GM20431 (cell line): ENCODE measurements around the gene CAMTA2.
"Not testable (repeated sequence)": the region's sequence is repeated elsewhere in the genome, so short reads cannot be mapped to it uniquely, and the experiment has no call there.

Source experiments
- in situ Hi-C: fragments of 300-500 bp; cut with MseI, MboI; formaldehyde crosslinking; loops from one replicate; pipeline ENCODE4 v1.15.0; 2020; ENCODE audit warnings: low sequenced_read_pairs; ENCODE audit not compliant: unreplicated experiment

Gene CAMTA2, protein sequence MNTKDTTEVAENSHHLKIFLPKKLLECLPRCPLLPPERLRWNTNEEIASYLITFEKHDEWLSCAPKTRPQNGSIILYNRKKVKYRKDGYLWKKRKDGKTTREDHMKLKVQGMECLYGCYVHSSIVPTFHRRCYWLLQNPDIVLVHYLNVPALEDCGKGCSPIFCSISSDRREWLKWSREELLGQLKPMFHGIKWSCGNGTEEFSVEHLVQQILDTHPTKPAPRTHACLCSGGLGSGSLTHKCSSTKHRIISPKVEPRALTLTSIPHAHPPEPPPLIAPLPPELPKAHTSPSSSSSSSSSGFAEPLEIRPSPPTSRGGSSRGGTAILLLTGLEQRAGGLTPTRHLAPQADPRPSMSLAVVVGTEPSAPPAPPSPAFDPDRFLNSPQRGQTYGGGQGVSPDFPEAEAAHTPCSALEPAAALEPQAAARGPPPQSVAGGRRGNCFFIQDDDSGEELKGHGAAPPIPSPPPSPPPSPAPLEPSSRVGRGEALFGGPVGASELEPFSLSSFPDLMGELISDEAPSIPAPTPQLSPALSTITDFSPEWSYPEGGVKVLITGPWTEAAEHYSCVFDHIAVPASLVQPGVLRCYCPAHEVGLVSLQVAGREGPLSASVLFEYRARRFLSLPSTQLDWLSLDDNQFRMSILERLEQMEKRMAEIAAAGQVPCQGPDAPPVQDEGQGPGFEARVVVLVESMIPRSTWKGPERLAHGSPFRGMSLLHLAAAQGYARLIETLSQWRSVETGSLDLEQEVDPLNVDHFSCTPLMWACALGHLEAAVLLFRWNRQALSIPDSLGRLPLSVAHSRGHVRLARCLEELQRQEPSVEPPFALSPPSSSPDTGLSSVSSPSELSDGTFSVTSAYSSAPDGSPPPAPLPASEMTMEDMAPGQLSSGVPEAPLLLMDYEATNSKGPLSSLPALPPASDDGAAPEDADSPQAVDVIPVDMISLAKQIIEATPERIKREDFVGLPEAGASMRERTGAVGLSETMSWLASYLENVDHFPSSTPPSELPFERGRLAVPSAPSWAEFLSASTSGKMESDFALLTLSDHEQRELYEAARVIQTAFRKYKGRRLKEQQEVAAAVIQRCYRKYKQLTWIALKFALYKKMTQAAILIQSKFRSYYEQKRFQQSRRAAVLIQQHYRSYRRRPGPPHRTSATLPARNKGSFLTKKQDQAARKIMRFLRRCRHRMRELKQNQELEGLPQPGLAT

DNA sequence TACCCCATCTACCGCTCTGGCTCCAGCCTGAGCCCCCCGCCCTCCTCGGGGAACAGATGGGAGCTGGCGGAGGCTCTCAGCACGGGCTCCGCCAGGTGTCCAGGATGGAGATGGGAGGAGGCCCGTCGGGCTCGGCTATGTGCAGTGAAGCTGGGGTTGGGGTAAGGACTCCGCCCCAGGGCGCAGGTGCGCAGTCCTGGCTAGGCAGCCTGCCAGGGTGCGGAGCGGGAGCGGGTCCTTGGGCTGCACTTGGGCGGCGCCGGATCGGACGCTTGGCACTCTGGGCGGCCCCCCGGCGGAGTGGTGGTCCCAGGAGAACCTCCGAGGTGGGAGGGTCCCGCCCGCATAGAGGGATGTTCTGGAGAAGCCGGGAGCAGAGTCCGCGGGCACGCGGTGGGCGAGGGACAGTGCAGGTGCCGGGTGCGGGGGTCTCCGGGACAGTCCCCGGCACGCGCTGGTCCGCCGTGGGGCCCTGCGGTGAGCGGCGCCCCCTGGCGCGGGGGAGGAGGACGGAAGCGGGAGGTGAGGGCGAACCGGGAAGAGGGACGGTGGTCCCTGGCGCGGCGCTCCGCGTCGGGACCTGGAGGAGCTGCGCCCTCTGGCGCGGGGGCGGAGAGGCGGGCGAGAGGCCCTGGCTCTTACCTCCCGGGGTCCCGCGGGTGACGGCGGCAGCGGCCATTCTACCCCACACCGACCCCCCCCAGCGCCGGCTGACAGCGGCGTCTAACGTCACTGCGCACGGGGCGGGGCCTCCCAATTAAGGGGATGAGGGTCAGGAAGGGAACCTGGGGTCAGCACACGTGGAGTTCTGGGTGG is at the start of gene CAMTA2:
CAMTA2 (minus strand) TSS at position 725 of the 816 bp plus-strand sequence. CDS start 1,453 bp downstream, outside the sequence.
- in situ Hi-C loops: no loop called here

DNA sequence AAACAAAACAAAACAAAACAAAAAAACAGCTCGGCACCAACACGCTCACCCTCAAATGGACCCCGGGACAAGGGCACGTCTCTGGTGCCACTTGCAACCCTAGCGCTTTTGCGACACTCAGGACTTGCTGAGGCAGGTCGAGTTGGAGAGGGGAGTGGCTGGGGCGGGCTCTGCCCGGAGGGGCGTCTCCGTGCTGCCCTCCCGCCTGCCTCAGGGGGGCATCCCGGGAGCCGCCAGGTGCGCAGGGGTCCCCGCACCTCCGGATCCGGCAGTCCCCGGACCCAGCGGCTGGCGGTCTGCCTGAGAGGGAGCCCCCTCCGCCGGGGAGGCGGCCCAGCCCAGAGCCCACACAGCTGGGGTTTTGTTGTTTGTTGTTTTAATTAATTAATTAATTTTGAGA is 47.8 kb upstream of the CAMTA2 start, which contains the start of gene SLC52A1:
SLC52A1 (minus strand) TSS at position 112 of the 400 bp plus-strand sequence. CDS start 820 bp downstream, outside the sequence.
- in situ Hi-C loops: no loop called here

DNA sequence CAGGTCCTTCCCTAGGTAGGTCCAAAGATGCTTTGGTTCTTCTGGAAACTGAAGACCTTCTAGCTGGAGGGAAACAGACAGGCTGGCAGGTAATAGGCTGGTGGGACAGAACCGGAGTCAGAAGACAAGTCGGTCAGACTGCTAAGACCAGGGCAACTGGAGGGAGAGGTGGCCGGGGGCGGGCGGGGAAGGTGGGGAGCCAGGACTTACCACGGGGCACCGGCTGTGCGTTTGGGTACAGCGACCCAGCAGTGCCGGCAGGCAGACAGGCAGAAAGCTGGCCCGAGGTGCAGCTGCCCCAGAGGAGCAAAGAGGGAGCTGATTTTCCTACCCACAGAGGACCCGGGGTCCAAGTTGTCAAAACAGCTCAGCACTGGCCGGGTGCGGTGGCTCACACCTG is 47.2 kb upstream of the CAMTA2 start:
- in situ Hi-C loops: no loop called here

DNA sequence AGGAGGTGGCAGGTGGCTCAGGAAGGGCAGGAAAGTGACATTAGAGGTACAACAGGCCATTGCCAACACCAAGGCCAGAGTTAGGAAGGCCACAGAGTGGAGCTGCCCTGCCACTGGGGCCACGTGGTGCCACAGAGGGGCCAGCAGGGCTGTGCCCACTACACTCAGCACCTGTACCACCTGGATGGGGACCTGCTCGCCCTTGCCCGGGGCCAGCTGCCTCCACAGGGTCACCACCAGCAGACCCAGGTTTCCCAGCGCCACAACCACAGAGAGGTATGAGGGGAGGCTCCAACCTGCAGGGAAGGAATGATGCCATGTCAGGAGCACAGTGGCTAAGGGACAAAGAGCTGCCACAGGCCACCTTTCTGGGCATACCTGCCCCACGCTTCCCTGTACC is 46.6 kb upstream of the CAMTA2 start:
- in situ Hi-C loops: no loop called here

DNA sequence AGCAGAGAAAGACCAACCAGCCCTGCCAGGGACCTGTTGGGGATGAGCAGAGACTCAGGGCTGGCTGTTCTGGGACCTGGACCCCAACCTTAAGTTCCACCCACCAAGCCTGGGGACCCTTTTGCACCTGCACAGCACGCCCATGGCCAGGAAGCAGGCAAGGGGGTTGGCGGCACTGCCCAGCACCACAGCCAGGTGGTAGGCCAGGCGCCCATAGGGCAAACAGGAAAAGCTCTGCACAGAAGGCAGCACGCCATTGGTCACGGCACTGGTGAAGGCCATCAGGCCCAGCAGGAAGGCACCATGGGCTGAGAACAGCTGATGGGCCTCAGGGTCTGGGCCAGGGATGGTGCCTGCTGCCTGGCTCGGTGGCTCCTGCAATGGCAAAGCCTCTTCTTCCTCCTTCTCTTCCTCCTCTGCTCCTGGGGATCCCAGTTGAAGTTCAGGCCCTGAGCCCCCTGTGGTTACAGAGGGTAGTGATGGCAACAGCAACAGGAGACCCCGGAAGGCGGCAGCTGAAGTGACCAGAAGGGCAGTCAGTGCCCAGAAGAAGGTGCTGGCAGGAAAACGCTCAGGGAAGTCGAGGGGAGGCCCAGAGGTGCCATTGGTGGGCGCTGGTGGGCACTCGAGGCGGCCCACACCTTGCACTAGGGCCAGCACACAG is 46.0 kb upstream of the CAMTA2 start:
- in situ Hi-C loops: no loop called here

DNA sequence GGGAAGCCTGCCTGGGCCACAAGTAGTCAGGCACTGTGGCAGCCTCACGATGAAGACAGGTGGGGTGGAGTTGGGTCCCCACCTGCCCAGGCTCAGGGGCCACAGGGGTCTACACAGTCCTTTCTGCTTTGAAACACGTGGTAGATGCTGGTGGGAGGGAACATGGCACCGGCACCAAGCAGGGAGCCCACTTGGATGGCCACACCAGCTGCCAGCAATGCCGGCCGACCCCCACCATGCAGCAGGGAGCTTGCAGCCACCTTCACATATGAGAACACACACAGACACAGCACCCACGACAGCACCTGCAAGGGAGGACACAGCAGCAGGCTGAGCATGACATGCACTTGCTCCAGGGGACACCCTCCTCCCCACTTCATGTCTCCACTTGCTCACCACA is 45.4 kb upstream of the CAMTA2 start:
- in situ Hi-C loops: no loop called here

DNA sequence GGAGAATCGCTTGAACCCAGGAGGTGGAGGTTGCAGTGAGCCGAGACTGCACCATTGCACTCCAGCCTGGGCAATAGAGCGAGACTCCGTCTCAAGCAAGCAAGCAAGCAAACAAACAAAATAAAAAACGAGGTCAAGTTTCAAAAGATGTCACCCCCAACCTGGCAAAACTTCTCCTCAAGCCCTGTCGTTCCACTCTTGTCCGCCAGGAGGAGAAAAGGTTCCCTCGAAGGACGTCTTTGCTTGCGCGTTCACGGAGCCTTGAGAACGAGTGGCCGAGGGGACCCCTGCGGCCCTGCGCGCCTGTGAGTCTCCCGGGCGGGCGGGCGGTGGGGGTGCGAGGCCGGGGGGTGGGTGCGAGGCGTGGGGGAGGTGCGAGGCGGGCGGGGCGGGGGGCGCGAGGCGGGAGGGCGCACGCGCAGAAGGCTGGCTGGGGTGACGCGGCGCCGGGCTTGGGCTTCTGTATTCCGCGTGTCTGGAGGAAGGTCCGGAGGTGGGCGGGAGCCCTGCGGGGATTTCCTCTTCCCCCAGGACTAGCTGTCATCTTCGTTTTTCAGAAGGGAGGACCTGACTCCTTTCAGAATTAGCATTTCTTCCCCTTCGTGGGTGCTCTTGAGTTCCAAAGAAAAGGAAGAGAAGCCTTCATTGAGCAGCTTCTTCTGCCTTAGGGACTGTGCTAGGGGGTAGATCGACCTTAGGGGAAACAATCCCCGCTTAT is 44.0 kb upstream of the CAMTA2 start:
- in situ Hi-C loops: no loop called here

DNA sequence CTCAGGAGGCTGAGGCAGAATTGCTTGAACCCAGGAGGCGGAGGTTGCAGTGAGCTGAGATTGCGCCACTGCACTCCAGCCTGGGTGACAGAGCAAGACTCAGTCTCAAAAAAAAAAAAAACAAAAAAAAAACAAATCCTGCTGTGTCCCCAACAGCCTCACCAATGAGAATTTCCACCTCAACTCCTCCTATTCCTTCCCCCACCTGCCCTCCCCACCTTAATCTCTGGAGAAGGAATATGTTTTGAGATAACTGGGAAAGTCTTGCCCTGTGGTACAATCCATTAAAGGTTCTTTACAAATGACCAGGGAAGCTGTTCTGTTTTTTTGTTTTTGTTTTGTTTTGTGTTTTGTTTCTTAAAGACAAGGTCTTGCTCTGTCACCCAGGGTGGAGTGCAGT is 42.7 kb upstream of the CAMTA2 start:
- in situ Hi-C loops: not testable (repeated sequence)

DNA sequence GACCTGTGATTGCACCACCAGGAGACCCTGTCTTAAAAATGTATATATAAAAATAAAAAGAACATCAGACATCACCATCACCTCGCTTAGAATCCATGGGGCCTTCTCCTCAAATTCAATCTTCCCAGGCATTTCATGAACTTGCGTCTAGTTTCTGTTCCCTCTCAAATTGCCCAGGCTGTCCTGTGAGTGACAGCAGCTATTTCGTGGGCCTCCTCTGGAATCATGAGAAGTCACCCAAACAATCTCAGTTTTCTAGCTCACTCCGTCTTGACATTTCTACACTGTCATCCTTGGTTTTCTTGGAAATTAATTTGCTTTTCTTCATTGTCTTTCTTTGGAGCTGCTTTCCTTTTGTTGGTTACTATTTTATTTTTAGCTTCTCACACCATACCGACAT is 40.4 kb upstream of the CAMTA2 start:
- in situ Hi-C loops: no loop called here

DNA sequence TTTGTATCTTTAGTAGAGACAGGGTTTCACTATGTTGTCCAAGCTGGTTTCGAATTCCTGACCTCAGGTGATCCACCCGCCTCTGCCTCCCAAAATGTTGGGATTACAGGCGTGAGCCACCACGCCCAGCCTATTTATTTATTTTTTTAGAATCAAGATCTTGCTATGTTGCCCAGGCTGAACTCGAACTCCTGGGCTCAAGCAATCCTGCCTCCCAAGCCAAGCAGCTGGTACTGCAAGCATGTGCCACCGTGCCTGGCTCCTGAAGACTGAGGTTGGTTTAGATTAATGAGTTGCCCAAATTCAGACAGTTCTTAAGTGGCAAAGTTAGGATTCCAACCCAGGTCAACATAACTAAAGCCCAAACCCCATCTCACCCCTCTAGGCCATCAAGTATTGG is 39.8 kb upstream of the CAMTA2 start:
- in situ Hi-C loops: no loop called here

DNA sequence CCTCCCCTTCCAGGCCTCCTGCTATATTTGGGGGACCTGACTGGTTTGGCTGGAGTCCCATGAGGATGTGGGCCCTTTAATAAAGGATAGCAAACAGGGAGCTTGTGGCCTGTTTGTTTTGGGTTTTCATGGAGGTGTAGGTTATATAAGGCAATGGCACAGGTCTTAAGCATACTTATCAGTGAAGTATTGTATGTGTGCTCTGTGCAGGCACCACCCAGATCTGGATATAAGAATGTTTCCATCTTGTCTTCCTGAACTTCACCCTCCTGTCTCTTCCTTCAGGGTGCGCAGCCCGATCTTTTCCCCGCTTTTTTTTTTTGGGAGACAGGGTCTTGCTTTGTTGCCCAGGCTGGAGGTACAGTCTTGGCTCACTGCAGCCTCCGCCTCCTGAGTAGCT is 37.1 kb upstream of the CAMTA2 start:
- in situ Hi-C loops: no loop called here

DNA sequence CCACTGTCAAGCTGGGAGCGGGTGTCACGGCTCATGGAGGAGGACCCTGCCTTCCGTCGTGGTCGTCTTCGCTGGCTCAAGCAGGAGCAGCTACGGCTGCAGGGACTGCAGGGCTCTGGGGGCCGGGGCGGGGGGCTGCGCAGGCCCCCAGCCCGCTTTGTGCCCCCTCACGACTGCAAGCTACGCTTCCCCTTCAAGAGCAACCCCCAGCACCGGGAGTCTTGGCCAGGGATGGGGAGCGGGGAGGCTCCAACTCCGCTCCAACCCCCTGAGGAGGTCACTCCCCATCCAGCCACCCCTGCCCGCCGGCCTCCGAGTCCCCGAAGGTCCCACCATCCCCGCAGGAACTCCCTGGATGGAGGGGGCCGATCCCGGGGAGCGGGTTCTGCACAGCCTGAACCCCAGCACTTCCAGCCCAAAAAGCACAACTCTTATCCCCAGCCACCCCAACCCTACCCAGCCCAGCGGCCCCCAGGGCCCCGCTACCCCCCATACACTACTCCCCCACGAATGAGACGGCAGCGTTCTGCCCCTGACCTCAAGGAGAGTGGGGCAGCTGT is 36.2 kb upstream of the CAMTA2 start:
- in situ Hi-C loops: no loop called here

DNA sequence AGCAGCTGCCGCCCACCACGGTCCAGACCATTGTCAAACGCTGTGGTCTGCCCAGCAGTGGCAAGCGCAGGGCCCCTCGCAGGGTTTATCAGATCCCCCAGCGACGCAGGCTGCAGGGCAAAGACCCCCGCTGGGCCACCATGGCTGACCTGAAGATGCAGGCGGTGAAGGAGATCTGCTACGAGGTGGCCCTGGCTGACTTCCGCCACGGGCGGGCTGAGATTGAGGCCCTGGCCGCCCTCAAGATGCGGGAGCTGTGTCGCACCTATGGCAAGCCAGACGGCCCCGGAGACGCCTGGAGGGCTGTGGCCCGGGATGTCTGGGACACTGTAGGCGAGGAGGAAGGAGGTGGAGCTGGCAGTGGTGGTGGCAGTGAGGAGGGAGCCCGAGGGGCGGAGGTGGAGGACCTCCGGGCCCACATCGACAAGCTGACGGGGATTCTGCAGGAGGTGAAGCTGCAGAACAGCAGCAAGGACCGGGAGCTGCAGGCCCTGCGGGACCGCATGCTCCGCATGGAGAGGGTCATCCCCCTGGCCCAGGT is 34.8 kb upstream of the CAMTA2 start:
- in situ Hi-C loops: no loop called here

DNA sequence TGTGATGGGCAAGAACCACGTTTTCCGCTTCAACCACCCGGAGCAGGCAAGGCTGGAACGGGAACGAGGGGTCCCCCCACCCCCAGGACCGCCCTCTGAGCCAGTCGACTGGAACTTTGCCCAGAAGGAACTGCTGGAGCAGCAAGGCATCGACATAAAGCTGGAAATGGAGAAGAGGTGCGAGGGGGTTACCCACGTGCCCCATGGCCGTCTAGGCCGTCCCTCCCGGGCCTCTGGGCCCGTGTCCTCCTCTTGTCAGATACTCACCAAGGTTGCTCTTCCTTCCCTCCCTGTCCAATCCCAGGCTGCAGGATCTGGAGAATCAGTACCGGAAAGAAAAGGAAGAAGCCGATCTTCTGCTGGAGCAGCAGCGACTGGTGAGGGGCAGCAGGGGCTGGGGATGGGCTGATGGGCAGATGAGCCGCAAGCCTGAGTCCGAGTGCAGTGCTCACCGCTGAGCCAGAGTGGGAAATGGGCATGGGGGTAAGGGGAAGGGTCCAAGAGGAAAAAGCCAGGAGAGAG is 33.1 kb upstream of the CAMTA2 start:
- in situ Hi-C loops: no loop called here

DNA sequence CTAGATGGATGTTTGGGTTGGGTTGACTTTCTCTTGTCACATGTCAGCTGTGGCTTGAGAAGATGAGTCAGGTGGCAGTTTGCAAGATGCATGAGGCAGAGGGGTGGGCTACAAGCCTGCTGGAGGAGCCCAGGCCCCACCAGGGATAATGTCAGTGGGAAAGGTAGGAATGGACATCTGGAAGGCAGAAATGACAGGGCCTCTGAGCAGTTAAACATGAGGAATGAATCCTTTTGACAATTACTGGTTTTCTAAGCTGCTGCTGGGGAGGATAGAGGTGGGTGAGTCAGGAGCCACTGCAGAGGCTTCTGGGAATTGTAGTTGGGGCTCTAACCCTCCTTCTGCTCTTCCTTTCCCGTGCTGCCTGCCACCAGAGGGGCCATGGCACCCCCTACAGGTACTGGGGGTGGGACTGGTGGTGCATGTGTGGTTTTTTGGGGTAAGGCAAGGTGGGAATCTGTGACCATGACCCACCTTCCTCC is 32.0 kb upstream of the CAMTA2 start:
- in situ Hi-C loops: no loop called here

DNA sequence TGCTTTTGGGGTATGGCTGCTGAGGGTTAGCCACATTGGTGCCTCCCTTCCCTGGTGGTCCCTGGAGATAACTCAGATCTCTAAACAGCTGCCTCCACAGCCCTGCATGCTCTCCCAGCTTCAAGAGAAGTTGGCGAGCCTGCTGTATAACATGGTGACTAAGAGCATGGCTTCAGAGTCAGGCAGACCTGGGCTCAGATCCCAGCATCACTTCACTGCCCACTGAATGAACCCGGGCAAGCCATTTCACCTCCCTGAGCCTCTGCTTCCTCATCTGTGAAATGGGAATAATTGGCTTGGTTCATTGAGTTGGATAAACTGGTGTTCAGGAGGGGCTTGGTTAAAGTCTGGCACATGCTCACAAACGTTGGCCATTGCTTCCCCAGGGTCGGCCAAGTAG is 26.9 kb upstream of the CAMTA2 start:
- in situ Hi-C loops: no loop called here

DNA sequence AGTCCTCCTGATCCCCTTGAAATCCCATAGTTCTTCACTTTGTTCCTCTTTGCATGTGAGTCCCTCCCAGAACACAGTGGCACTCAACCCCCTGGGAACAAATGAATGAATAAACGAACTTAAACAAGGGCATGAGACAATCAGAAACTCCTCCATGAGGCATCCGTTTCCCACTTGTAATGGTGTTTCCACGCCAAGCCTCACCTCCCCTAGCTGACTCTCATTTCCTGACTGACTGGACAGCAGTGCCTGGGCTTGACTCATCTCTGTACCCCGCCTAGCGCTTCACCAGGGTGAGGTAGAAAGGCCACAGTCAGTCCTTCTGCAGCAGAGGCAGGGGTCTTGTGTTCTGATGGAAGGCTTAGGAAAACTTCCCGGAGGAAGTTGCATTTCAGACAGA is 24.5 kb upstream of the CAMTA2 start:
- in situ Hi-C loops: no loop called here
